GM12878 (cell line): ENCODE data around the gene EPS8. TPM values are rescaled to one million over a fixed set of nuclear protein-coding genes. Genes with fewer than 3 reads are reported as not detected.

ENCODE experiments used
- ATAC-seq: fragments of 200-7000 bp; cut with Tn5 transposase; 3 replicates; pipeline ENCODE4 v1.9.1; 2020; ENCODE audit warnings: mild to moderate bottlenecking, moderate library complexity
- BruUV-seq: library from RNA; stranded (reverse); fragments of 400-500 nt; replicated peaks from 2 replicates; lab custom pipeline; 2021; lab: Mats Ljungman, UMichigan
- CTCF ChIA-PET: fragments of 300-600 bp; sonication (Branson Sonifier 250); formaldehyde crosslinking; extraction: SDS; loops from one replicate; lab custom pipeline; 2021; ENCODE audit warnings: inconsistent platforms; lab: Yijun Ruan, JAX
- POLR2A ChIA-PET: fragments of 350-600 bp; formaldehyde crosslinking; extraction: SDS; loops from one replicate; lab custom pipeline; 2021; ENCODE audit warnings: inconsistent platforms; lab: Charles Lee
- RAD21 ChIA-PET: fragments of 300-600 bp; sonication (Branson Sonifier 250); formaldehyde crosslinking; loops from one replicate; lab custom pipeline; 2023; ENCODE audit warnings: antibody characterized with exemption; ENCODE audit not compliant: unreplicated experiment; lab: Charles Lee
- SMC1A ChIA-PET: fragments of 300-600 bp; sonication (Branson Sonifier 250); formaldehyde crosslinking; loops from one replicate; lab custom pipeline; 2023; ENCODE audit not compliant: unreplicated experiment, uncharacterized antibody; lab: Charles Lee
- DNase-seq: peaks from one replicate; pipeline ENCODE4 v3.0.0-alpha.2; 2011; ENCODE audit warnings: low read depth, low spot score
- FAIRE-seq: peaks from 3 replicates; lab custom pipeline; 2011; peaks lifted over from hg19 to GRCh38; lab: Jason Lieb, UNC
- H2AFZ ChIP-seq: 2 replicates; pipeline ENCODE4 v1.6.0; 2011; ENCODE audit warnings: low read depth, low read length, control low read depth; ENCODE audit not compliant: control insufficient read depth
- H3K27ac ChIP-seq: 2 replicates; pipeline ENCODE4 v1.5.1; 2011; ENCODE audit warnings: control low read depth; ENCODE audit not compliant: control insufficient read depth, insufficient read depth
- H3K27me3 ChIP-seq, 2 experiments: replicated peaks in 1 of 2; 2 replicates each; pipeline versions ENCODE4 v1.6.0 to v1.6.1; 2011; ENCODE audit warnings: low read length in 1 of 2; ENCODE audit not compliant: control insufficient read depth in 2 of 2, insufficient read depth in 2 of 2
- H3K36me3 ChIP-seq, 2 experiments: 2 replicates each; pipeline ENCODE4 v1.5.1; 2011; ENCODE audit warnings: low read length in 1 of 2; ENCODE audit not compliant: control insufficient read depth in 2 of 2, insufficient read depth in 2 of 2
- H3K4me1 ChIP-seq: 2 replicates; pipeline ENCODE4 v1.6.1; 2011; ENCODE audit warnings: mild to moderate bottlenecking, low read length, moderate library complexity, mixed read lengths; ENCODE audit not compliant: control insufficient read depth, insufficient read depth
- H3K4me2 ChIP-seq: 2 replicates; pipeline ENCODE4 v1.6.0; 2011; ENCODE audit warnings: control low read depth; ENCODE audit not compliant: control insufficient read depth, insufficient read depth
- H3K4me3 ChIP-seq: fragments of 200-600 bp; sonication (generic); 2 replicates; pipeline ENCODE4 v1.5.1; 2016
- H3K79me2 ChIP-seq: 2 replicates; pipeline ENCODE4 v1.6.0; 2011; ENCODE audit warnings: low read length; ENCODE audit not compliant: control insufficient read depth, insufficient read depth
- H3K9ac ChIP-seq: 2 replicates; pipeline ENCODE4 v1.8.0; 2011; ENCODE audit warnings: low read length, control low read depth, mixed read lengths; ENCODE audit not compliant: control insufficient read depth, insufficient read depth
- H3K9me3 ChIP-seq: replicated peaks from 3 replicates; pipeline ENCODE4 v1.5.1; 2011; ENCODE audit warnings: mild to moderate bottlenecking, low read length; ENCODE audit not compliant: control insufficient read depth, insufficient read depth
- H4K20me1 ChIP-seq: 2 replicates; pipeline ENCODE4 v1.6.0; 2011; ENCODE audit not compliant: control insufficient read depth, insufficient read depth
- HDAC6 ChIP-seq: fragments of 200-600 bp; sonication (generic); IDR thresholded peaks from one replicate; pipeline ENCODE4 v1.8.0; 2017; ENCODE audit warnings: antibody characterized with exemption; ENCODE audit not compliant: unreplicated experiment
- SREBF2 ChIP-seq: IDR thresholded peaks from 2 replicates; pipeline ENCODE4 v1.6.1; 2012; ENCODE audit warnings: mild to moderate bottlenecking, low read length
- WGBS: methylation state at CpG from one replicate; pipeline ENCODE4 v1.1.6; 2016; ENCODE audit warnings: low lambda C conversion rate; ENCODE audit not compliant: insufficient replicate concordance, insufficient coverage; ENCODE audit errors: missing lambda C conversion rate; 5-methylcytosine and 5-hydroxymethylcytosine counted together
- in situ Hi-C: fragments of 300-500 bp; cut with MboI; formaldehyde crosslinking; loops from 9 replicates; pipeline ENCODE4 v1.14.3; 2018; ENCODE audit warnings: mixed read lengths
- intact Hi-C: fragments of 100-400 bp; cut with micrococcal nuclease; formaldehyde crosslinking; loops from one replicate; pipeline ENCODE4 v1.14.2; 2022; ENCODE audit not compliant: unreplicated experiment
- polyA plus RNA-seq, 11 experiments: library from polyadenylated mRNA; depleted of rRNA in 4 of 11; unstranded in 6 of 11; stranded (reverse) in 5 of 11; fragments of >200 nt; fragmentation: Nextera tagmentation in 4 of 11; fragmentation: Illumina TruSeq in 1 of 11; extraction: Ambion mirVana in 4 of 11; extraction: Trizol in 1 of 11; gene quantifications; 1 replicate in 1 of 11; 2 replicates in 10 of 11; pipeline versions ENCODE4 v1.2.1 to v1.2.3, GENCODE V29; 2011 to 2016; ENCODE audit warnings: inconsistent platforms in 2 of 11, missing spikeins in 2 of 11, low read depth in 1 of 11
- total RNA-seq, 4 experiments: library from RNA; depleted of rRNA in 3 of 4; stranded (reverse); fragments of >200 nt in 3 of 4; fragmentation: Illumina TruSeq in 1 of 4; extraction: Trizol in 1 of 4; gene quantifications; 2 replicates each; pipeline versions ENCODE4 v1.2.1 to v1.2.3, GENCODE V29; 2013 to 2021
- TF ChIP-seq, protein P1 (sequence below): fragments of 150-350 bp; IDR thresholded peaks from 2 replicates; pipeline ENCODE4 v1.6.1; 2016; ENCODE audit warnings: low read depth, low read length

EPS8 gene
- total and polyA plus RNA-seq, 10 of the 15 experiments (the other 5 are each of a cell fraction or from before 2014, with no cell fraction given), result 1.3 to 127 (median 3.4) TPM

DNA sequence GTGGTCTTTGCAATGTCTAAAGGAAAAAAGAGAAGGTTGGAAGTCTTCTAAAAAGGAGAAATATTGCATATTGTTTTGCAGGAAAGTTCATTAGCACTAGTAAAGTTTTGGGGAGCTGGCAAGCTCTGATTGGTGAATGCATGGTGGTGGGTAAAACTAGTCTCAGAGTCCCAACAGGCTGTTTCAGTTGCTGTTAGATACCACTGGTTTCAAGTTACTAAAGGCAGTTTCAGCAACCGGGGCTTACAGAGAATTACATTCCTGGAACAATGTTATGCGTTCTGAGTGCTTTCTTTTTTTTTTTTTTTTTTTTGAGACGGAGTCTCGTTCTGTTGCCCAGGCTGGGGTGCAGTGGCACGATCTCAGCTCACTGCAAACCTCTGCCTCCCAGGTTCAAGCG lies 208.2 kb downstream of the EPS8 start:
- intact Hi-C loops, result no loop called here
- DNase-seq, result no peak
- H3K36me3 ChIP-seq, result no peaks in the 10 kb centered on the region
- H3K9me3 ChIP-seq, result no peaks in the 10 kb centered on the region; the same call in 2 of the 3 replicates
- H3K4me3 ChIP-seq, result no peak overlapping the region
- WGBS, result 75% methylated on average over 2 of the region's 6 CpGs
- ATAC-seq, result no peak
- no TSS peak for BruUV-seq
- H2AFZ ChIP-seq, result no peak overlapping the region
- ChIA-PET POLR2A (interaction anchor here (0.7 to 1.8 kb wide), 3 partner anchors 19 to 278 kb away, joined by 3 to 7 read pairs (median 4); no protein-coding TSS in a partner anchor), CTCF (interaction anchor here (1.6 to 19.0 kb wide), 5 partner anchors 21 to 303 kb away, joined by 3 to 1078 read pairs (median 6); no protein-coding TSS in a partner anchor), RAD21 (interaction anchor here (0.9 to 3.7 kb wide), 3 partner anchors 19 to 49 kb away, joined by 3 to 50 read pairs (median 3); no protein-coding TSS in a partner anchor), SMC1A (interaction anchor here (0.9 to 12.5 kb wide), 2 partner anchors 22 to 50 kb away, joined by 3 to 853 read pairs; no protein-coding TSS in a partner anchor)
- no peaks in the 10 kb centered on the region for H4K20me1 ChIP-seq
- H3K4me2 ChIP-seq, result no peak overlapping the region
- H3K27me3 ChIP-seq, result no peaks in the 10 kb centered on the region
- TF ChIP-seq HDAC6 (no peak), SREBF2 (no peak)
- TF ChIP-seq, protein P1, sequence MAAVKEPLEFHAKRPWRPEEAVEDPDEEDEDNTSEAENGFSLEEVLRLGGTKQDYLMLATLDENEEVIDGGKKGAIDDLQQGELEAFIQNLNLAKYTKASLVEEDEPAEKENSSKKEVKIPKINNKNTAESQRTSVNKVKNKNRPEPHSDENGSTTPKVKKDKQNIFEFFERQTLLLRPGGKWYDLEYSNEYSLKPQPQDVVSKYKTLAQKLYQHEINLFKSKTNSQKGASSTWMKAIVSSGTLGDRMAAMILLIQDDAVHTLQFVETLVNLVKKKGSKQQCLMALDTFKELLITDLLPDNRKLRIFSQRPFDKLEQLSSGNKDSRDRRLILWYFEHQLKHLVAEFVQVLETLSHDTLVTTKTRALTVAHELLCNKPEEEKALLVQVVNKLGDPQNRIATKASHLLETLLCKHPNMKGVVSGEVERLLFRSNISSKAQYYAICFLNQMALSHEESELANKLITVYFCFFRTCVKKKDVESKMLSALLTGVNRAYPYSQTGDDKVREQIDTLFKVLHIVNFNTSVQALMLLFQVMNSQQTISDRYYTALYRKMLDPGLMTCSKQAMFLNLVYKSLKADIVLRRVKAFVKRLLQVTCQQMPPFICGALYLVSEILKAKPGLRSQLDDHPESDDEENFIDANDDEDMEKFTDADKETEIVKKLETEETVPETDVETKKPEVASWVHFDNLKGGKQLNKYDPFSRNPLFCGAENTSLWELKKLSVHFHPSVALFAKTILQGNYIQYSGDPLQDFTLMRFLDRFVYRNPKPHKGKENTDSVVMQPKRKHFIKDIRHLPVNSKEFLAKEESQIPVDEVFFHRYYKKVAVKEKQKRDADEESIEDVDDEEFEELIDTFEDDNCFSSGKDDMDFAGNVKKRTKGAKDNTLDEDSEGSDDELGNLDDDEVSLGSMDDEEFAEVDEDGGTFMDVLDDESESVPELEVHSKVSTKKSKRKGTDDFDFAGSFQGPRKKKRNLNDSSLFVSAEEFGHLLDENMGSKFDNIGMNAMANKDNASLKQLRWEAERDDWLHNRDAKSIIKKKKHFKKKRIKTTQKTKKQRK, result no peak
- FAIRE-seq, result no peak
- H3K27ac ChIP-seq, result no peak overlapping the region
- in situ Hi-C loops, result no loop called here
- H3K4me1 ChIP-seq, result no peaks in the 10 kb centered on the region
- H3K79me2 ChIP-seq, result no peaks in the 10 kb centered on the region
- H3K9ac ChIP-seq, result no peak overlapping the region
